GM12878 (cell line): ENCODE data around the gene SEMA6C. TPM values are rescaled to one million over a fixed set of nuclear protein-coding genes. Genes with fewer than 3 reads are reported as not detected.
A peak's percentile ranks its signal among the peaks of the same experiment; 100 is the strongest.

Experiments
- CBX3 ChIP-seq: fragments of 200-600 bp; sonication (generic); IDR thresholded peaks from 2 replicates; pipeline ENCODE4 v1.6.1; 2016; ENCODE audit warnings: low read depth, borderline replicate concordance
- CHD2 ChIP-seq: IDR thresholded peaks from 2 replicates; pipeline ENCODE4 v1.6.1; 2011; ENCODE audit warnings: low read depth, low read length, improper control_type of control experiment, borderline replicate concordance
- CREM ChIP-seq: IDR thresholded peaks from 2 replicates; pipeline ENCODE4 v1.6.1; 2014; ENCODE audit warnings: antibody characterized with exemption, low read depth
- E2F8 ChIP-seq: fragments of 450-650 bp; IDR thresholded peaks from 2 replicates; pipeline ENCODE4 v1.6.1; 2018; ENCODE audit warnings: mild to moderate bottlenecking, low read depth, moderate library complexity; ENCODE audit not compliant: partially characterized antibody
- EP300 ChIP-seq, 2 experiments: fragments of 150-350 bp in 1 of 2; IDR thresholded peaks; 2 replicates each; pipeline ENCODE4 v1.6.1; 2011 to 2012; ENCODE audit warnings: low read depth in 2 of 2, low read length in 2 of 2, borderline replicate concordance in 1 of 2, improper control_type of control experiment in 1 of 2, inconsistent platforms in 1 of 2; ENCODE audit not compliant: control insufficient read depth in 1 of 2
- EZH2 ChIP-seq: IDR thresholded peaks from 2 replicates; pipeline ENCODE4 v1.6.1; 2012; ENCODE audit warnings: low read depth, mild to moderate bottlenecking, control low read depth, inconsistent platforms, low read length, borderline replicate concordance; ENCODE audit not compliant: control insufficient read depth
- FOS ChIP-seq: IDR thresholded peaks from 3 replicates; pipeline ENCODE4 v1.6.1; 2011; ENCODE audit warnings: borderline replicate concordance; ENCODE audit not compliant: insufficient read length; ENCODE audit errors: extremely low read depth
- GATAD2B ChIP-seq: fragments of 450-650 bp; conservative IDR thresholded peaks from 2 replicates; pipeline ENCODE4 v1.6.1; 2017; ENCODE audit warnings: low read depth, mild to moderate bottlenecking, moderate library complexity
- IRF3 ChIP-seq: fragments of 450-650 bp; IDR thresholded peaks from 2 replicates; pipeline ENCODE4 v1.6.1; 2014; ENCODE audit warnings: mild to moderate bottlenecking
- JUND ChIP-seq: IDR thresholded peaks from 2 replicates; pipeline ENCODE4 v1.6.1; 2012; ENCODE audit warnings: low read depth, mild to moderate bottlenecking, low read length, improper control_type of control experiment, moderate library complexity
- MEF2B ChIP-seq: fragments of 450-650 bp; IDR thresholded peaks from 2 replicates; pipeline ENCODE4 v1.6.1; 2018; ENCODE audit warnings: mild to moderate bottlenecking, moderate library complexity; ENCODE audit not compliant: partially characterized antibody, poor library complexity, severe bottlenecking
- MYC ChIP-seq: IDR thresholded peaks from 2 replicates; pipeline ENCODE4 v1.6.1; 2011; ENCODE audit warnings: mild to moderate bottlenecking, low read length, moderate library complexity, inconsistent platforms; ENCODE audit not compliant: insufficient read depth, insufficient replicate concordance, insufficient read length, severe bottlenecking
- NFXL1 ChIP-seq: fragments of 450-650 bp; IDR thresholded peaks from 2 replicates; pipeline ENCODE4 v1.6.1; 2017; ENCODE audit warnings: antibody characterized with exemption, mild to moderate bottlenecking, borderline replicate concordance
- PML ChIP-seq: IDR thresholded peaks from 2 replicates; pipeline ENCODE4 v1.6.1; 2012; ENCODE audit warnings: low read length, inconsistent platforms
- POLR2A ChIP-seq: IDR thresholded peaks from 2 replicates; pipeline ENCODE4 v1.6.1; 2011; ENCODE audit warnings: low read depth, mild to moderate bottlenecking, low read length
- STAT1 ChIP-seq: fragments of 450-650 bp; conservative IDR thresholded peaks from 2 replicates; pipeline ENCODE4 v1.6.1; 2014; ENCODE audit warnings: antibody characterized with exemption, mild to moderate bottlenecking
- STAT3 ChIP-seq: IDR thresholded peaks from 2 replicates; pipeline ENCODE4 v1.6.1; 2011; ENCODE audit warnings: low read depth, low read length, improper control_type of control experiment
- SUZ12 ChIP-seq: fragments of 200-600 bp; sonication (generic); IDR thresholded peaks from one replicate; pipeline ENCODE4 v1.6.1; 2018; ENCODE audit warnings: antibody characterized with exemption, mild to moderate bottlenecking; ENCODE audit not compliant: unreplicated experiment
- YY1 ChIP-seq: IDR thresholded peaks from 2 replicates; pipeline ENCODE4 v1.6.1; 2011; ENCODE audit warnings: low read depth, mild to moderate bottlenecking, low read length
- ZNF687 ChIP-seq: fragments of 450-650 bp; IDR thresholded peaks from 2 replicates; pipeline ENCODE4 v1.6.1; 2017; ENCODE audit warnings: mild to moderate bottlenecking, moderate library complexity
- ZZZ3 ChIP-seq: IDR thresholded peaks from 2 replicates; pipeline ENCODE4 v1.6.1; 2011; ENCODE audit warnings: low read depth; ENCODE audit not compliant: control insufficient read depth, insufficient read length
- polyA plus RNA-seq, 11 experiments: library from polyadenylated mRNA; depleted of rRNA in 4 of 11; unstranded in 6 of 11; stranded (reverse) in 5 of 11; fragments of >200 nt; fragmentation: Nextera tagmentation in 4 of 11; fragmentation: Illumina TruSeq in 1 of 11; extraction: Ambion mirVana in 4 of 11; extraction: Trizol in 1 of 11; gene quantifications; 1 replicate in 1 of 11; 2 replicates in 10 of 11; pipeline versions ENCODE4 v1.2.1 to v1.2.3, GENCODE V29; 2011 to 2016; ENCODE audit warnings: inconsistent platforms in 2 of 11, missing spikeins in 2 of 11, low read depth in 1 of 11
- total RNA-seq, 4 experiments: library from RNA; depleted of rRNA in 3 of 4; stranded (reverse); fragments of >200 nt in 3 of 4; fragmentation: Illumina TruSeq in 1 of 4; extraction: Trizol in 1 of 4; gene quantifications; 2 replicates each; pipeline versions ENCODE4 v1.2.1 to v1.2.3, GENCODE V29; 2013 to 2021

Gene SEMA6C
- total and polyA plus RNA-seq, 10 of the 15 experiments (the other 5 are each of a cell fraction or from before 2014, with no cell fraction given), result 0.13 to 2.2 (median 0.29) TPM; not detected in 1

GRCh38 chr1:151130987-151131586, 15.3 kb downstream of the SEMA6C start (continued):
- TF ChIP-seq STAT3, result no peak
- TF ChIP-seq CREM, result peak; percentile 45; the same call in 1 of the 2 replicates
- TF ChIP-seq GATAD2B, result no peak
- TF ChIP-seq CHD2, result 0 out of 2 replicates have a peak, but pooled peaks have one; percentile 49
- TF ChIP-seq E2F8, result no peak
- TF ChIP-seq POLR2A, result peak; percentile 35
- no peak for TF ChIP-seq JUND
- TF ChIP-seq NFXL1, result no peak
- TF ChIP-seq MEF2B, result no peak
- TF ChIP-seq EP300 (IDR thresholded peaks at IDR 0.05; ENCODE audit: borderline replicate concordance in 1 of 2, control insufficient read depth in 1 of 2, low read depth in 2 of 2, low read length in 2 of 2), result no peak
- peak; percentile 20 for TF ChIP-seq FOS
- no peak for TF ChIP-seq CBX3
- no peak for TF ChIP-seq EZH2
- 0 out of 2 replicates have a peak, but pooled peaks have one; percentile 13 for TF ChIP-seq YY1
- no peak for TF ChIP-seq PML
- 0 out of 2 replicates have a peak, but pooled peaks have one; percentile 52 for TF ChIP-seq ZNF687
- no peak for TF ChIP-seq SUZ12
- 0 out of 2 replicates have a peak, but pooled peaks have one; percentile 21 for TF ChIP-seq IRF3
- TF ChIP-seq ZZZ3, result no peak
- TF ChIP-seq STAT1, result no peak
- no peak for TF ChIP-seq MYC
